GM21717 (cell line): ENCODE measurements around the gene ANKEF1.

Source experiments
- ATAC-seq: cut with Tn5 transposase; IDR thresholded peaks from one replicate; pipeline ENCODE4 v1.9.1; 2021; ENCODE audit warnings: mild to moderate bottlenecking, moderate library complexity; ENCODE audit not compliant: unreplicated experiment

ANKEF1 gene

DNA sequence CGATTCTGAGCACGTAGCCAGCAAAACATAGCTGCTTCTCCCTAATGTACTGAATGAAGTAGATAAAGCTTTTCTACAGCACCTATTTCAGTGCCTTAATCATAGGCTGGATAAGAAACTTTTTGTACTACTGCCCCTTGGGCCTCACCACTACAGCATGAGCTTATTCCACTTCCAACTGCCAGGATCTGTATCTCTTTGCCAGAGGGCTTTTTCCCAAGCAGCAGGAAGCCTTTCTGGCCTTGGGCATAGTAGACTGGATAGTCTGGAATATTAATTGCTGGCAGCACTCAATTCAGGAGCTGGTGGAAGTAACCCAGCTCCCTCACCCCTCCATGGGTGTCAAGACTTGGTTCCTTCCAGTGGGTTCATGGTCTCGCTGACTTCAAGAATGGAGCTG, 43.6 kb downstream of the ANKEF1 start:
- no peak for ATAC-seq

DNA sequence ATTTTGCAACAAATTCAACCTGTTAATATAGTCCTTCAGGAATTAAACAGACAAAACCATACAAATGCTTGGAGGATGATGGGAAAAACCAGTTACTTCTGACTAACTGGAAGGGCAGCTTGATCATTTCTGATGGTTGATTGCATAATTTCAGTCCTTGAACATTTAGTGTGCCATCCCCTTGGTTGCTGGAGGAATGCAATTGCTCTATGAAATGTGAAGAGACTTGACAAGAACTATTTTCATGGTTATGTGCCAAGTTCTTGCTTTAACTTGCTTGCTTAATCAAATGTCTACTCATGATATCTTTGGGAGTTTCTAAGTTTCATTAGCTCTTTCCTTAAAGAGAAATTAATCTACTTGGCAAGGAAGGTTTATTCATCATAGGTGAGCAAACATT, 45.2 kb downstream of the ANKEF1 start:
- no peak for ATAC-seq

DNA sequence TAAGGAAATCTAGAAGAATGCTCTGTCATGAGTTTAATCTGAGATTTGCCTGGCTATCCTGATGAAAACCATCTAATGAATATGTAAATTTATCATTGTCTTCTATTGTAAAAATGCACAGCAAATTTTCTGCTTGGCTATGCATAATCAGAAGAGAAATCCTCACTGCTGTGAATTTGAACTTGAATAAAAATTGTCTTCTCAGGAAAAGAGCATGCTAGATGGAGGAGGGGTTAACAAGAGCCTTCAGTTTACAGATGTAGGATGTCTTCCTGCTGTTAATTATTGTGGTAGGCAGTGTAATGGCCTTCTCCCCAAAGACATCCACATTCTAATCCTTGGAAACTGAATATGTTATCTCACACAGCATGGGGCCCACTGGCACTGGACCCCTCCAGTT, 45.8 kb downstream of the ANKEF1 start:
- ATAC-seq = no peak

DNA sequence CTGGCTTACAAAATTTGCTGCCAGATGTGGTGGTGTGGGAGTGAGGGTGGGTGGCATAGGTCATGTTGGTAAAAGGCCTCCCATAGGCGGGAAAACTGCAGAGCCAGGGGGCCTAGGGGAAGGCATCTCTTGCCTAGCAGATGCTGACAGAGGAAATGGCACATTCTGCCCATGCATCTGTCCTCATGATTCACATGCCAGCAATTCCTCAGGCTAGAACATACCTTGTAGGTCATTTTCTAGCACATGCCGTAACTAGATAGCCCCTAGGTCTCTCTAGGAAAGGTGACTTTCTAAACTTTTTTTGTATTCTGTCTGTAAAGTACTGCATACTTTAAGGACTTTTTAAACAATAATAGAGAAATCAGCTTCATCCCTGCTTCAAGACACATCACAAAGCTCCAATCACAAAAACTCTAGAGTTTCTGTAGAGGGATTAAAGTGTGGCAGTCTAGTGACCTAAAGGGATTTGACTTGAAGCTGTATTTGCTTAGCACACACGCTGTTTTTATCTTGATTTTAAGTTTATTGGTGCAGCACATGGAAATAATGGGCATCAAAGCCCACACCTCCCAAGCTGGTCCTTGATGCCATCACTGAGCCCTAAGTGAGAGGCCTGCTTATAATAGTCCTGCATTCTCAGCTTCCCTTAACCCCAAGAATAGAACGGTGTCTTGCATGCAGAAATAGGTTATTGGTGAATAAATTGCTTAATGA, 55.2 kb downstream of the ANKEF1 start:
- ATAC-seq = no peak

DNA sequence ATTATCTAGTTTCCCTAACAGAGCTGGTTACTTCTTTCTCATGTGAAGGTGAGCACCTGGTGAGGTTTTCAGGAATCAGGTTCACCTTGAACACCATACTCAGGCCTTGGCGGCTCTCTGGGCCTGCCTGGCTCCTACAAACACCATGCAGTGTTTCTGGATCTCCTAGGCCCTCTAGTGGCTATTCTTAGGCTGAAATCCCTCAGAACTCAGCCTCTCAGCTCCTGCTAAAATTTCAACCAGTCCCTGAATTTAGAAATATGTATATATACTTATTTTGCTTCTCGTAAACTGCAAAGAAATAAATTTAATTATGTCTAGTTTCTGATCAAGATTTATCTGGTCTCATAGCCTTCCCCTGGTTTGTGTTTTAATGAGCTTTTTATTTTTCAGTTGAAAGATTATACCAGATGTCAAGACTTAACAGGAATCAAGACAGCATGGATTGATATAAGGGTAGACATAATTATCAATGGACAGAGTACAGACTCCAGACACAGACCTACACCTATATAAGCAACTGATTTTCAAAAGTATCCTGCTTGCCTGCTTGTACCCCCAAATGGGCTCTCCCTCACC, 55.9 kb downstream of the ANKEF1 start:
- no peak for ATAC-seq

DNA sequence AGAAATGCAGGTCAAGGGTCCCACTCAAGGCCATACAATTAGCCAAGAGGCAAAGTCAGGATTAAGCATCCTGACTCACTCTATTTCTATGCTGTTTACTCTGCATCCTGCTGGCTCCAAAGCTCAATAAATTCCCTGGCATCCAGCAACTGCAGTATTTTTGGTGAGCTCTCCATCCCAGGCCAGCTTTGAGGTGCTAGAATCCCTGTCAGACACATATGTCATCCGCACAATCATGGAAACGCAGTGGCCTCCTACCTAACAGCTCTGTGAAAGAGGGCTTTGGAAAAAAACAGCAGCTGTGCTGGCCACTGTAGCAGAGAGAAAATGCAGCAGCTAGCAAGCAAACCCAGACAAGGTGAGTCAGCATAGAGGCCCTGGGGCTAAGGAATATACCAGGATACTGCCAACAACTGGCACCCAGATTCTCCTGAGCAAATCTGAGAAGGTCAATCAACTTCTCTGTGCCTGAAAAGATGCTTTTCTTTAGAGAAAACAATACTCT, 58.4 kb downstream of the ANKEF1 start:
- ATAC-seq = no peak

DNA sequence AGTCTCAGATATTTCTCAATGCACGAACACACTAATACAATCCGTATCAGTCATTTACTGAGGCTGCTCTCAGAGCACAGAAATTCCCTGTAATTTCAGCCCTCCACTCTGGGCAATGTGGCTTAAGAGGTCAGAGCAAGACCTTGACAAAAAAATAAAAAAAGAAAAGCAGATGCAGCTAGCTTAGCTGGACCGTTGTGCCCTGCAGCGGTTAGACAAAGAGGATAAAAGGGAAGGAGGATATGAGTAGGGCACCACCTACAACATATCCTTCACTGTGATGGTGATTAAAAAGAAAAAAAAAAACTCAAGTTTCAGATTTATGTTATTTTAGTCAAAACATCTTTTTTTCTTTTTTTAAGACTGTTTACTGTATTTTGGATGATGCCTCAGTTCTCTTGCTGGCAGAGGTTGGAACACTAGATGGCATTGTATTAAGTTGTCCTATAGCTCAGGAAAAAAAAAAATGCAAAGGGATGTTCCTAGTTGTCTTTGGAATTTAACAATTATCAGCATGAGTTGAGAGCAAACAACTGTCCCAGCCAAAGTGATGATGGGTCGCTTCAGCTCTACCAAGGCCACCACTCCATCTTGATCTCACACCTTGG, 59.9 kb downstream of the ANKEF1 start:
- ATAC-seq = no peak

DNA sequence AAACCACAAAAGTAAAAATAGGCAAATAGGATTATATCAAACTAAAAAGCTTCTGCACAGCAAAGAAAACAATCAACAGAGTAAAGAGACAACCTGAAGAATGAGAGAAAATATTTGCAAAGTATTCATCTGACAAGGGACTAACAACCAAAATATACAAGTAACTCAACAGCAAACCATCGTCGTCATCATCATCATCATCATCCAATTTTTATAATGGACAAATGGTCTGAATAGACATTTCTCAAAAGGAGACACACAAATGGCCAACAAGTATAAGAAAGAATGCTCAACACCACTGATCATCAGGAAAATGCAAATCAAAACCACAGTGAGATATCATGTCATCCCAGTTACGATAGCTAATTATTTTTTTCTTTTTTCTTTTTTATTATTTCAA, 62.0 kb downstream of the ANKEF1 start:
- no peak for ATAC-seq

DNA sequence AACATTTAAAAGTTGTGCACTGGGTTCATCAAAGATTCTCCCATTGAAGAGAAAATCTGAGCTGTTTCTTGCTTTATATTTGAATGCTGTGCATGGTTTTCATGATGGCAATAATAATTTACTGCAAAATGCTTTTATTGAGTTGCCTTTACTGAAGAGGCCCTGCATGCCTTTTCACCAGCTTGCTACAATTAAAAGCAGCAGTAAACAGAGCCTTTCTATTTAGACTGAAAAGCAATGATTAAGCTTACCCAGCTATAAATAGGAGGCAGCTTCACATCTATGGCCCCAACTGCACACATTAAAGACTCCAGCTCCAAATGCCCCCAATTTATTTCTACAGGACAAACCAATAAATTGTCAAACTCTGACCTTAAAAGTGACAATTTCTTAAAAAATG, 70.3 kb downstream of the ANKEF1 start:
- no peak for ATAC-seq
